Measurements from ENCODE around the gene NUDT21. TPM values are rescaled to one million over a fixed set of nuclear protein-coding genes. Genes with fewer than 3 reads are reported as not detected.
"Not testable (repeated sequence)": the region's sequence is repeated elsewhere in the genome, so short reads cannot be mapped to it uniquely, and the experiment has no call there.

NUDT21 gene
- total RNA-seq, 1 donor from 2014 or later, result 190 TPM

DNA sequence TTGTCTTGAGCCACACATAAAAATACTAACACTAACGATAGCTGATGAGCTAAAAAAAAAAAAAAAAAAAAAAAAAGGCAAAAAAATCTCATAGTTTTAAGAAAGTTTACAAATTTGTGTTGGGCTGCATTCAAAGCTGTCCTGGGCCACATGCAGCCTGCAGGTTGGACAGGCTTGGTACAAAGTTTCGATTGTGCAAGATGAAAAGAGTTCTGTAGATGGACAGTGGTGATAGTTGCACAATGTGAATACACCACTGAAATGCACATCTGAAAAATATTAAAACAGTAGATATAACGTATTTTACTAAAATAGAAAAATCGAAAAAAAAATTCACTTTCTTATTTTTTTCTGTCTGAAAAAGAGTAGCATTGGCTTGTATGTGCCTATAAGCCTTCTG is 68.7 kb downstream of the NUDT21 start:
- intact Hi-C loops (cut with micrococcal nuclease), result no loop called here

DNA sequence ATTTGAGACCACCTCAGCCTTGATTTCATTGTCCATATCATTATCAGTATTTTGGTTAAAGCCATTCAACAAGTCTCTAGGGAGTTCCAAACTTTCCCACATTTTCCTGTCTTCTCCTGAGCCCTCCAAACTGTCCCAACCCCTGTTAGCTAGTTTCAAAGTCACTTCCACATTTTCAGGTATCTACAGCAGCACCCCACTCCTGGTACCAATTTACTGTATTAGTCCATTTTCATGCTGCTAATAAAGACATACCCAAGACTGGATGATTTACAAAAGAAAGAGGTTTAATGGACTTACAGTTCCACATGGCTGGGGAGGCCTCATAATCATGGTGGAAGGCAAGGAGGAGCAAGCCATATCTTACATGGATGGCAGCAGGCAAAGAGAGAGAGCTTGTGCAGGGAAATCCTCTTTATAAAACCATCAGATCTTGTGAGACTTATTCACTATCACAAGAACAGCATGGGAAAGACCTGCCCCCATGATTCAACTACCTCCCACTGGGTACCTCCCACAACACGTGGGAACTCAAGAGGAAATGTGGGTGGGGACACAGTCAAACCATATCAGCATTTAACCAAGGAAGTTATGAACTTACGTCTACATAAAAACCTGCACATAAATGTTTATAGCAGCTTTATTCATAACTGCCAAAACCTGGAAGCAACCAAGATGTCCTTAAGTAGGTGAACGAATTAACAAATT is 70.2 kb downstream of the NUDT21 start:
- intact Hi-C loops (cut with micrococcal nuclease), result not testable (repeated sequence)

Other genes with a start within 250 kb of the NUDT21 start
- gene AMFR, start 25.8 kb downstream of the NUDT21 start, total RNA-seq, result 50.3 and 51.1 TPM in 2 replicates
- gene OGFOD1, start 222 bp upstream of the NUDT21 start, total RNA-seq, result 52.5 and 57.2 TPM in 2 replicates
- gene BBS2, start 68.7 kb upstream of the NUDT21 start, total RNA-seq, result 12.1 and 15.9 TPM in 2 replicates
- not detected in 2 replicates for gene MT4, start 113.7 kb upstream of the NUDT21 start, total RNA-seq
- 2.5 and 5.0 TPM in 2 replicates for gene MT3, start 138.2 kb upstream of the NUDT21 start, total RNA-seq
- 314 and 350 TPM in 2 replicates for gene MT2A, start 157.3 kb upstream of the NUDT21 start, total RNA-seq
- 152 and 159 TPM in 2 replicates for gene MT1E, start 174.4 kb upstream of the NUDT21 start, total RNA-seq
- not detected in 2 replicates for gene MT1M, start 181.3 kb upstream of the NUDT21 start, total RNA-seq
- 1.0 TPM in 1 of 2 replicates, not detected in the other for gene MT1A, start 187.3 kb upstream of the NUDT21 start, total RNA-seq
- gene MT1B, start 200.6 kb upstream of the NUDT21 start, total RNA-seq, result not detected in 2 replicates
- 21.9 and 25.2 TPM in 2 replicates for gene MT1F, start 206.6 kb upstream of the NUDT21 start, total RNA-seq
- gene MT1G, start 216.7 kb upstream of the NUDT21 start, total RNA-seq, result 24.1 and 28.8 TPM in 2 replicates
- 2.8 and 4.9 TPM in 2 replicates for gene MT1H, start 218.5 kb upstream of the NUDT21 start, total RNA-seq
- gene MT1X, start 231.1 kb upstream of the NUDT21 start, total RNA-seq, result 69.0 and 74.7 TPM in 2 replicates